SKM-1 treated with dmso at 0.1 percent for 144 hours (cell line): Measurements from ENCODE around the gene SCN1B.
"Not testable (repeated sequence)": the region's sequence is repeated elsewhere in the genome, so short reads cannot be mapped to it uniquely, and the experiment has no call there.

ENCODE experiments used
- DNase-seq: peaks from one replicate; lab custom pipeline; 2025; ENCODE audit not compliant: unreplicated experiment; lab: John Stamatoyannopoulos, UW

Gene SCN1B

GRCh38 chr19:35000647-35001501 is 29.4 kb upstream of the SCN1B start:
- no peak for DNase-seq

- DNase-seq: no peak
Observed at GRCh38 chr19:35002037-35002535, 28.2 kb upstream of the SCN1B start.

GRCh38 chr19:35004517-35005255 is 25.6 kb upstream of the SCN1B start:
- no peak for DNase-seq

GRCh38 chr19:35005256-35005977 is 24.9 kb upstream of the SCN1B start:
- no peak for DNase-seq

- DNase-seq: not testable (repeated sequence)
Observed at GRCh38 chr19:35006007-35006341, 24.3 kb upstream of the SCN1B start.

- DNase-seq: no peak
Observed at GRCh38 chr19:35006342-35006998, 23.8 kb upstream of the SCN1B start.

- DNase-seq: no peak
Observed at GRCh38 chr19:35006999-35007365, 23.3 kb upstream of the SCN1B start.

GRCh38 chr19:35007427-35007826 is 22.8 kb upstream of the SCN1B start:
- DNase-seq: not testable (repeated sequence)

GRCh38 chr19:35008891-35009341 is 21.4 kb upstream of the SCN1B start:
- no peak for DNase-seq

- DNase-seq: no peak
Observed at GRCh38 chr19:35009424-35010415, 20.6 kb upstream of the SCN1B start.

- peak; percentile 20 for DNase-seq
Observed at GRCh38 chr19:35011091-35011689, 19.1 kb upstream of the SCN1B start.

- DNase-seq: no peak
Observed at GRCh38 chr19:35011737-35012682, 18.3 kb upstream of the SCN1B start.

- peak; percentile 17 for DNase-seq
Observed at GRCh38 chr19:35013041-35013819, 17.0 kb upstream of the SCN1B start.

GRCh38 chr19:35013820-35014754 is 16.2 kb upstream of the SCN1B start:
- DNase-seq: peak; percentile 90

GRCh38 chr19:35014774-35015173 is 15.5 kb upstream of the SCN1B start:
- not testable (repeated sequence) for DNase-seq

GRCh38 chr19:35015270-35015953 is 14.9 kb upstream of the SCN1B start:
- no peak for DNase-seq
